HCEC 1CT (cell line): Measurements from ENCODE around the gene ZCCHC17.
A peak's percentile ranks its signal among the peaks of the same experiment; 100 is the strongest.

Experiments
- DNase-seq: peaks from one replicate; pipeline ENCODE4 v3.0.0-alpha.2; 2017

ZCCHC17 gene

GRCh38 chr1:31308036-31308435 is 11.2 kb downstream of the ZCCHC17 start:
- no peak for DNase-seq

- DNase-seq: no peak
Observed at GRCh38 chr1:31310198-31310597, 13.4 kb downstream of the ZCCHC17 start.

- DNase-seq: no peak
Observed at GRCh38 chr1:31315902-31316301, 19.1 kb downstream of the ZCCHC17 start.

- no peak for DNase-seq
Observed at GRCh38 chr1:31318146-31318545, 21.3 kb downstream of the ZCCHC17 start.

GRCh38 chr1:31324093-31324492 is 27.3 kb downstream of the ZCCHC17 start:
- DNase-seq: no peak

GRCh38 chr1:31324992-31325391 is 28.2 kb downstream of the ZCCHC17 start:
- no peak for DNase-seq

- DNase-seq: no peak
Observed at GRCh38 chr1:31326461-31326860, 29.6 kb downstream of the ZCCHC17 start.

GRCh38 chr1:31327381-31327780 is 30.5 kb downstream of the ZCCHC17 start:
- DNase-seq: no peak

- DNase-seq: peak; percentile 52
Observed at GRCh38 chr1:31335007-31335406, 38.2 kb downstream of the ZCCHC17 start.

- no peak for DNase-seq
Observed at GRCh38 chr1:31336687-31337467, 40.0 kb downstream of the ZCCHC17 start.

- no peak for DNase-seq
Observed at GRCh38 chr1:31344503-31344902, 47.7 kb downstream of the ZCCHC17 start.

GRCh38 chr1:31345635-31346034 is 48.8 kb downstream of the ZCCHC17 start:
- DNase-seq: no peak

- DNase-seq: no peak
Observed at GRCh38 chr1:31346785-31347184, 50.0 kb downstream of the ZCCHC17 start.

- no peak for DNase-seq
Observed at GRCh38 chr1:31348449-31348848, 51.6 kb downstream of the ZCCHC17 start.

- peak; percentile 12 for DNase-seq
Observed at GRCh38 chr1:31354283-31354682, 57.5 kb downstream of the ZCCHC17 start.

- no peak for DNase-seq
Observed at GRCh38 chr1:31356427-31356826, 59.6 kb downstream of the ZCCHC17 start.

GRCh38 chr1:31361607-31362006 is 64.8 kb downstream of the ZCCHC17 start:
- no peak for DNase-seq

- no peak for DNase-seq
Observed at GRCh38 chr1:31362032-31362431, 65.2 kb downstream of the ZCCHC17 start.

GRCh38 chr1:31364561-31365250 is 67.9 kb downstream of the ZCCHC17 start:
- no peak for DNase-seq

- DNase-seq: no peak
Observed at GRCh38 chr1:31366796-31367195, 70.0 kb downstream of the ZCCHC17 start.

- DNase-seq: no peak
Observed at GRCh38 chr1:31368611-31369107, 71.8 kb downstream of the ZCCHC17 start.

- DNase-seq: no peak
Observed at GRCh38 chr1:31370021-31370420, 73.2 kb downstream of the ZCCHC17 start.

GRCh38 chr1:31370565-31370964 is 73.7 kb downstream of the ZCCHC17 start:
- no peak for DNase-seq
